Panc1 (cell line): ENCODE results near the gene RFX2. TPM values are rescaled to one million over a fixed set of nuclear protein-coding genes. Genes with fewer than 3 reads are reported as not detected.

ENCODE experiments used
- ATAC-seq: fragments of 200-7000 bp; cut with Tn5 transposase; 2 replicates; pipeline ENCODE4 v1.9.1; 2020; ENCODE audit warnings: mild to moderate bottlenecking, moderate library complexity
- BruUV-seq: library from RNA; stranded (reverse); fragments of 400-500 nt; replicated peaks from 2 replicates; lab custom pipeline; 2021; lab: Mats Ljungman, UMichigan
- CTCF ChIA-PET: fragments of 300-600 bp; sonication (Branson Sonifier 250); formaldehyde crosslinking; loops from one replicate; lab custom pipeline; 2022; ENCODE audit warnings: antibody characterized with exemption; lab: Charles Lee
- POLR2A ChIA-PET: fragments of 300-600 bp; sonication (Branson Sonifier 250); formaldehyde crosslinking; loops from one replicate; lab custom pipeline; 2022; ENCODE audit warnings: antibody characterized with exemption; lab: Charles Lee
- DNase-seq: peaks from one replicate; pipeline ENCODE4 v3.0.0-alpha.2; 2010; ENCODE audit warnings: low read depth, low spot score
- H3K27ac ChIP-seq: 2 replicates; pipeline ENCODE4 v1.5.1; 2011; ENCODE audit warnings: mild to moderate bottlenecking, low read length, inconsistent platforms
- H3K27me3 ChIP-seq: fragments of 200-500 bp; sonication (Bioruptor generic); 2 replicates; pipeline ENCODE4 v1.6.0; 2014; ENCODE audit warnings: low read length, inconsistent platforms; ENCODE audit not compliant: control insufficient read depth, insufficient read depth
- H3K36me3 ChIP-seq: fragments of 200-500 bp; sonication (Bioruptor generic); 2 replicates; pipeline ENCODE4 v1.5.1; 2014; ENCODE audit warnings: inconsistent platforms, mild to moderate bottlenecking, low read length, moderate library complexity; ENCODE audit not compliant: control insufficient read depth, insufficient read depth
- H3K4me1 ChIP-seq: 2 replicates; pipeline ENCODE4 v1.5.1; 2011; ENCODE audit warnings: inconsistent platforms, mild to moderate bottlenecking, low read length, moderate library complexity; ENCODE audit not compliant: control insufficient read depth, insufficient read depth
- H3K4me3 ChIP-seq, 2 experiments: 2 replicates each; pipeline ENCODE4 v1.5.1; 2011 to 2012; ENCODE audit warnings: low read depth in 2 of 2, low read length in 2 of 2, mild to moderate bottlenecking in 2 of 2, inconsistent platforms in 1 of 2, moderate library complexity in 1 of 2
- H3K9me3 ChIP-seq: fragments of 200-500 bp; sonication (Bioruptor generic); 2 replicates; pipeline ENCODE4 v1.5.1; 2014; ENCODE audit warnings: low read depth, mild to moderate bottlenecking, inconsistent platforms, low read length, moderate library complexity; ENCODE audit not compliant: control insufficient read depth, insufficient read depth
- CTCF ChIP-seq: fragments of 450-650 bp; IDR thresholded peaks from 2 replicates; pipeline ENCODE4 v1.5.1; 2017; ENCODE audit warnings: mild to moderate bottlenecking
- POLR2AphosphoS5 ChIP-seq: IDR thresholded peaks from 2 replicates; pipeline ENCODE4 v1.6.1; 2012; ENCODE audit warnings: mild to moderate bottlenecking, low read depth, low read length, moderate library complexity
- REST ChIP-seq, 2 experiments: IDR thresholded peaks; 2 replicates each; pipeline ENCODE4 v1.6.1; 2011 to 2012; ENCODE audit warnings: low read depth in 2 of 2, control low read depth in 1 of 2, low read length in 1 of 2, mild to moderate bottlenecking in 1 of 2, moderate library complexity in 1 of 2; ENCODE audit not compliant: insufficient read depth in 1 of 2
- SIN3A ChIP-seq: IDR thresholded peaks from 2 replicates; pipeline ENCODE4 v1.6.1; 2012; ENCODE audit warnings: low read depth, mild to moderate bottlenecking, low read length, moderate library complexity, borderline replicate concordance; ENCODE audit not compliant: insufficient read depth
- TCF7L2 ChIP-seq: IDR thresholded peaks from 2 replicates; pipeline ENCODE4 v1.6.1; 2011; ENCODE audit warnings: mild to moderate bottlenecking, low read depth, low read length, inconsistent platforms
- in situ Hi-C: cut with HindIII; loops from 2 replicates; pipeline ENCODE4 v1.10.0; 2016; ENCODE audit warnings: low sequenced_read_pairs, low pct_unique_long_range_greater_than_20kb
- intact Hi-C: fragments of 100-400 bp; cut with micrococcal nuclease; formaldehyde crosslinking; loops from one replicate; pipeline ENCODE4 v1.10.0; 2022; ENCODE audit not compliant: unreplicated experiment
- total RNA-seq: library from RNA; stranded (reverse); gene quantifications from one replicate; pipeline ENCODE4 v1.2.1, GENCODE V29; 2021; ENCODE audit not compliant: unreplicated experiment

RFX2 gene
- total RNA-seq, 1 experiment from 2014 or later, result 8.0 TPM

- DNase-seq, result no peak
- Histone ChIP-seq H3K36me3 (no peaks in the 10 kb centered on the region), H3K27ac (no peak overlapping the region), H3K4me1 (no peaks in the 10 kb centered on the region), H3K27me3 (no peaks in the 10 kb centered on the region), H3K9me3 (no peaks in the 10 kb centered on the region), H3K4me3 (no peak overlapping the region)
- intact Hi-C loops (no loop called here), in situ Hi-C loops (no loop called here)
- ATAC-seq, result no peak
- TF ChIP-seq REST (IDR thresholded peaks at IDR 0.05; ENCODE audit: insufficient read depth in 1 of 2, low read depth in 2 of 2, low read length in 1 of 2) (no peak), POLR2AphosphoS5 (no peak), SIN3A (no peak), CTCF (no peak)
- ChIA-PET POLR2A (interaction anchor here (0.6 kb wide), 1 partner anchor 18 kb away, joined by 3 read pairs; no protein-coding TSS in a partner anchor), CTCF (no interaction called here)
- no TSS peak for BruUV-seq
These were observed 67.2 kb downstream of the RFX2 start for GRCh38 chr19:6042776-6043726.

- POLR2A ChIA-PET, result interaction anchor here (0.6 kb wide), 1 partner anchor 17 kb away, joined by 3 read pairs; no protein-coding TSS in a partner anchor
- no peaks in the 10 kb centered on the region for H3K36me3 ChIP-seq
- no peaks in the 10 kb centered on the region for H3K4me1 ChIP-seq
- TF ChIP-seq REST (IDR thresholded peaks at IDR 0.05; ENCODE audit: insufficient read depth in 1 of 2, low read depth in 2 of 2, low read length in 1 of 2) (no peak), TCF7L2 (no peak), POLR2AphosphoS5 (no peak), SIN3A (no peak), CTCF (no peak)
- BruUV-seq, result no TSS peak
- H3K27ac ChIP-seq, result no peak overlapping the region
- intact Hi-C loops, result no loop called here
- no peaks in the 10 kb centered on the region for H3K27me3 ChIP-seq
- DNase-seq, result no peak
- no peak overlapping the region for H3K4me3 ChIP-seq
- CTCF ChIA-PET, result no interaction called here
- no peaks in the 10 kb centered on the region for H3K9me3 ChIP-seq
- in situ Hi-C loops, result no loop called here
- no peak for ATAC-seq
These were observed 68.3 kb downstream of the RFX2 start for GRCh38 chr19:6041991-6042481.
